ENCODE data around the gene MGAT4A. TPM values are rescaled to one million over a fixed set of nuclear protein-coding genes. Genes with fewer than 3 reads are reported as not detected.

Gene MGAT4A
- total and polyA plus RNA-seq, 2 experiments from 2014 or later, result 4.4 to 5.6 TPM

DNA sequence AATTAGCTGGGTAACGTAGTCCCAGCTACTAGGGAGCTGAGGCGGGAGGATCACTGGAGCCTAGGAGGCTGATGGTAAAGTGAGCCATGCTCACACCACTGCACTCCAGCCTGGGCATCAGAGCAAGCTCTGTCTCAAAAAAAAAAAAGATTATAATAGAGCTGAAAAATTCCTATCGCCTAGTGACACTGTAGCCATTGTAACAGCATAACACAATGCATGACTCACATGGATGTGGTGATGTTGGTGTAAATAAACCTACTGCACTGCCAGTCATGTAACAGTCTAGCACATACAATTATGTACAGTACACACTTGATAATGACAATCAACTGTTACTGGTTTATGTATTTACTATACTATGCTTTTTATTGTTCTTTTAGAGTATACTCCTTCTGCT is 39.6 kb downstream of the MGAT4A start:
- ATAC-seq, result no peak
- H3K79me2 ChIP-seq (replicated peaks; ENCODE audit: insufficient read depth), result no peaks in the 10 kb centered on the region

More for the DNA sequence above, 39.6 kb downstream of the MGAT4A start:
- H3K27ac ChIP-seq (ENCODE audit: low read depth), result no peak overlapping the region
- no peak overlapping the region for H3K4me2 ChIP-seq
- H3K36me3 ChIP-seq (ENCODE audit: insufficient read depth), result no peaks in the 10 kb centered on the region
- H4K20me1 ChIP-seq (replicated peaks; ENCODE audit: insufficient read depth), result no peaks in the 10 kb centered on the region
- H3K4me1 ChIP-seq (ENCODE audit: insufficient read depth), result no peaks in the 10 kb centered on the region
- H3F3A ChIP-seq (replicated peaks; ENCODE audit: low read depth), result no peaks in the 10 kb centered on the region
- Mint-ChIP-seq H3K36me3 (ENCODE audit: low read depth) (no peaks in the 10 kb centered on the region), H3K27ac (no peak overlapping the region), H3K4me1 (peaks cover 4% of the 10 kb centered on the region), H3K4me3 (no peak overlapping the region), H3K9me3 (no peaks in the 10 kb centered on the region), H3K27me3 (ENCODE audit: insufficient read depth, low read depth, poor library complexity) (no peaks in the 10 kb centered on the region)
- no peaks in the 10 kb centered on the region for H3K27me3 ChIP-seq (ENCODE audit: insufficient read depth)
- no peaks in the 10 kb centered on the region for H3K9me2 ChIP-seq (ENCODE audit: insufficient read depth)
- no peak overlapping the region for H3K4me3 ChIP-seq
- no peak for DNase-seq (ENCODE audit: low spot score)
- no peak for TF ChIP-seq ZNF331 (CRISPR knock-in tag; IDR thresholded peaks at IDR 0.05; ENCODE audit: low read depth)
- no peak for TF ChIP-seq ZNF114 (CRISPR knock-in tag; IDR thresholded peaks at IDR 0.05)
- TF ChIP-seq POLR2AphosphoS5 (IDR thresholded peaks at IDR 0.05; ENCODE audit: low read depth), result no peak
- TF ChIP-seq, protein P1, sequence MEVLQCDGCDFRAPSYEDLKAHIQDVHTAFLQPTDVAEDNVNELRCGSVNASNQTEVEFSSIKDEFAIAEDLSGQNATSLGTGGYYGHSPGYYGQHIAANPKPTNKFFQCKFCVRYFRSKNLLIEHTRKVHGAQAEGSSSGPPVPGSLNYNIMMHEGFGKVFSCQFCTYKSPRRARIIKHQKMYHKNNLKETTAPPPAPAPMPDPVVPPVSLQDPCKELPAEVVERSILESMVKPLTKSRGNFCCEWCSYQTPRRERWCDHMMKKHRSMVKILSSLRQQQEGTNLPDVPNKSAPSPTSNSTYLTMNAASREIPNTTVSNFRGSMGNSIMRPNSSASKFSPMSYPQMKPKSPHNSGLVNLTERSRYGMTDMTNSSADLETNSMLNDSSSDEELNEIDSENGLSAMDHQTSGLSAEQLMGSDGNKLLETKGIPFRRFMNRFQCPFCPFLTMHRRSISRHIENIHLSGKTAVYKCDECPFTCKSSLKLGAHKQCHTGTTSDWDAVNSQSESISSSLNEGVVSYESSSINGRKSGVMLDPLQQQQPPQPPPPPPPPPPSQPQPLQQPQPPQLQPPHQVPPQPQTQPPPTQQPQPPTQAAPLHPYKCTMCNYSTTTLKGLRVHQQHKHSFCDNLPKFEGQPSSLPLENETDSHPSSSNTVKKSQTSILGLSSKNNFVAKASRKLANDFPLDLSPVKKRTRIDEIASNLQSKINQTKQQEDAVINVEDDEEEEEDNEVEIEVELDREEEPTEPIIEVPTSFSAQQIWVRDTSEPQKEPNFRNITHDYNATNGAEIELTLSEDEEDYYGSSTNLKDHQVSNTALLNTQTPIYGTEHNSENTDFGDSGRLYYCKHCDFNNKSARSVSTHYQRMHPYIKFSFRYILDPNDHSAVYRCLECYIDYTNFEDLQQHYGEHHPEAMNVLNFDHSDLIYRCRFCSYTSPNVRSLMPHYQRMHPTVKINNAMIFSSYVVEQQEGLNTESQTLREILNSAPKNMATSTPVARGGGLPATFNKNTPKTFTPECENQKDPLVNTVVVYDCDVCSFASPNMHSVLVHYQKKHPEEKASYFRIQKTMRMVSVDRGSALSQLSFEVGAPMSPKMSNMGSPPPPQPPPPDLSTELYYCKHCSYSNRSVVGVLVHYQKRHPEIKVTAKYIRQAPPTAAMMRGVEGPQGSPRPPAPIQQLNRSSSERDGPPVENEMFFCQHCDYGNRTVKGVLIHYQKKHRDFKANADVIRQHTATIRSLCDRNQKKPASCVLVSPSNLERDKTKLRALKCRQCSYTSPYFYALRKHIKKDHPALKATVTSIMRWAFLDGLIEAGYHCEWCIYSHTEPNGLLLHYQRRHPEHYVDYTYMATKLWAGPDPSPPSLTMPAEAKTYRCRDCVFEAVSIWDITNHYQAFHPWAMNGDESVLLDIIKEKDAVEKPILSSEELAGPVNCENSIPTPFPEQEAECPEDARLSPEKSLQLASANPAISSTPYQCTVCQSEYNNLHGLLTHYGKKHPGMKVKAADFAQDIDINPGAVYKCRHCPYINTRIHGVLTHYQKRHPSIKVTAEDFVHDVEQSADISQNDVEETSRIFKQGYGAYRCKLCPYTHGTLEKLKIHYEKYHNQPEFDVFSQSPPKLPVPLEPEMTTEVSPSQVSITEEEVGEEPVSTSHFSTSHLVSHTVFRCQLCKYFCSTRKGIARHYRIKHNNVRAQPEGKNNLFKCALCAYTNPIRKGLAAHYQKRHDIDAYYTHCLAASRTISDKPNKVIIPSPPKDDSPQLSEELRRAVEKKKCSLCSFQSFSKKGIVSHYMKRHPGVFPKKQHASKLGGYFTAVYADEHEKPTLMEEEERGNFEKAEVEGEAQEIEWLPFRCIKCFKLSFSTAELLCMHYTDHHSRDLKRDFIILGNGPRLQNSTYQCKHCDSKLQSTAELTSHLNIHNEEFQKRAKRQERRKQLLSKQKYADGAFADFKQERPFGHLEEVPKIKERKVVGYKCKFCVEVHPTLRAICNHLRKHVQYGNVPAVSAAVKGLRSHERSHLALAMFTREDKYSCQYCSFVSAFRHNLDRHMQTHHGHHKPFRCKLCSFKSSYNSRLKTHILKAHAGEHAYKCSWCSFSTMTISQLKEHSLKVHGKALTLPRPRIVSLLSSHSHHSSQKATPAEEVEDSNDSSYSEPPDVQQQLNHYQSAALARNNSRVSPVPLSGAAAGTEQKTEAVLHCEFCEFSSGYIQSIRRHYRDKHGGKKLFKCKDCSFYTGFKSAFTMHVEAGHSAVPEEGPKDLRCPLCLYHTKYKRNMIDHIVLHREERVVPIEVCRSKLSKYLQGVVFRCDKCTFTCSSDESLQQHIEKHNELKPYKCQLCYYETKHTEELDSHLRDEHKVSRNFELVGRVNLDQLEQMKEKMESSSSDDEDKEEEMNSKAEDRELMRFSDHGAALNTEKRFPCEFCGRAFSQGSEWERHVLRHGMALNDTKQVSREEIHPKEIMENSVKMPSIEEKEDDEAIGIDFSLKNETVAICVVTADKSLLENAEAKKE (CRISPR knock-in tag; IDR thresholded peaks at IDR 0.05), result no peak
- no peak for TF ChIP-seq NANOG (IDR thresholded peaks at IDR 0.05; ENCODE audit: borderline replicate concordance)
- TF ChIP-seq, protein P2, sequence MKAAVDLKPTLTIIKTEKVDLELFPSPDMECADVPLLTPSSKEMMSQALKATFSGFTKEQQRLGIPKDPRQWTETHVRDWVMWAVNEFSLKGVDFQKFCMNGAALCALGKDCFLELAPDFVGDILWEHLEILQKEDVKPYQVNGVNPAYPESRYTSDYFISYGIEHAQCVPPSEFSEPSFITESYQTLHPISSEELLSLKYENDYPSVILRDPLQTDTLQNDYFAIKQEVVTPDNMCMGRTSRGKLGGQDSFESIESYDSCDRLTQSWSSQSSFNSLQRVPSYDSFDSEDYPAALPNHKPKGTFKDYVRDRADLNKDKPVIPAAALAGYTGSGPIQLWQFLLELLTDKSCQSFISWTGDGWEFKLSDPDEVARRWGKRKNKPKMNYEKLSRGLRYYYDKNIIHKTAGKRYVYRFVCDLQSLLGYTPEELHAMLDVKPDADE (IDR thresholded peaks at IDR 0.05), result no peak
- no peak for TF ChIP-seq JUNB (IDR thresholded peaks at IDR 0.05; ENCODE audit: unreplicated experiment)
- TF ChIP-seq STAT1 (IDR thresholded peaks at IDR 0.05; ENCODE audit: unreplicated experiment), result no peak
- TF ChIP-seq EZH2phosphoT487 (IDR thresholded peaks at IDR 0.05; ENCODE audit: unreplicated experiment), result no peak
- TF ChIP-seq EZH2 (IDR thresholded peaks at IDR 0.05; ENCODE audit: low read depth, unreplicated experiment), result no peak
- no peak for TF ChIP-seq CTCF (conservative IDR thresholded peaks at IDR 0.05; ENCODE audit: low read depth in 2 of 2)
- no peak for TF ChIP-seq REST (IDR thresholded peaks at IDR 0.05; ENCODE audit: unreplicated experiment)
- no peak for TF ChIP-seq CREB1 (CRISPR knock-in tag; IDR thresholded peaks at IDR 0.05; ENCODE audit: low read depth)
- H2AFZ ChIP-seq, result no peak overlapping the region

Measured in GM23338 (cell line).